ENCODE results near the gene NOL12.
A peak's percentile ranks its signal among the peaks of the same experiment; 100 is the strongest.

Gene NOL12, protein sequence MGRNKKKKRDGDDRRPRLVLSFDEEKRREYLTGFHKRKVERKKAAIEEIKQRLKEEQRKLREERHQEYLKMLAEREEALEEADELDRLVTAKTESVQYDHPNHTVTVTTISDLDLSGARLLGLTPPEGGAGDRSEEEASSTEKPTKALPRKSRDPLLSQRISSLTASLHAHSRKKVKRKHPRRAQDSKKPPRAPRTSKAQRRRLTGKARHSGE

DNA sequence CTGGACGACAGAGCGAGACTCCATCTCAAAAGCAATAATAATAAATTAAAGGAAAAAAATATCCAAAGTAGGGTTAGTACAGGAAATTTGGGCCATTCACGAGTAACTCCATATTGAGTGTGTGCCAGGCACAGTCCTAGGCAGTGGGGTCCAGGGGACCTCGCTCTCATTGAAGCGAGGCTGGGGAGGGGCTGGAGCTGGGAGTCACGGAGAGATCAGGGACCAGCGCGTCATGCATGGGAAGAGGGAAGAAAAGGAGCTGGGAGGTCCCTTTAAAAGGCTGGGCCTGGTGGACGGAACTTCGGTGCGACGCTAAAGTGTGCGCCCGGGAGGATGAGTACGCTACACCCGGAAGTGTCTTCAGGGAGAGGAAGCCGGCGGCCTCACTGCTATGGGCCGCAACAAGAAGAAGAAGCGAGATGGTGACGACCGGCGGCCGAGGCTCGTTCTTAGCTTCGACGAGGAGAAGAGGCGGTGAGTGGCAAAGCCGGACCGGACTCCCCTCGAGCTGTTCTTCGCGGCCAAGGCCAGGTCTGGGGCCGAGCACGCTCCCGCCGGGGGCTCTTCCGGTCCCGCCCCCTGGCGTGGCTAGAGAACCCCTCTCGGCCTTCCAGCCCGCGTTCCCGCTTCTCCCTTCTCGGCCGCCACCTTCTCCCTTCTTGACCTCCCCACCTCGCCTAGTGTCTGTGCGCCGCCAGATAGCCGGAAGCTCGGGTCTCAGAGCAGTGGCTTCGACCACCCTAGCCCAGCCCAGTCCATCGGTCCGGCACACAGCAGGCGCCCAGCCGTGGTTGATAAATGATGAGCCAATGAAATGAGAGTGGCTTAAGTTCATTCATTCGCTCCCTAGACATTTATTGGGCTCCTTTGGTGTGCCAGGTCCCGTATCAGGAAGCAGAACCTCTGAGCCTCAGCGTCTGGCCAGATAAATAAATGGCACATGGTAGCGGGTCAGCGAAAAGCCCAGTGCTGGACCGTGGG, at the start of gene NOL12:
NOL12 (plus strand) TSS at position 342 of the 981 bp plus-strand sequence; CDS start at position 392, 50 bp downstream.
- peak; percentile 57 for DNase-seq (ENCODE audit: insufficient read length, low spot score)
- FAIRE-seq: no peak
- no peak; the same call in 1 of the 2 replicates for TF ChIP-seq POLR2A (IDR thresholded peaks at IDR 0.05; ENCODE audit: low read depth, low read length)

DNA sequence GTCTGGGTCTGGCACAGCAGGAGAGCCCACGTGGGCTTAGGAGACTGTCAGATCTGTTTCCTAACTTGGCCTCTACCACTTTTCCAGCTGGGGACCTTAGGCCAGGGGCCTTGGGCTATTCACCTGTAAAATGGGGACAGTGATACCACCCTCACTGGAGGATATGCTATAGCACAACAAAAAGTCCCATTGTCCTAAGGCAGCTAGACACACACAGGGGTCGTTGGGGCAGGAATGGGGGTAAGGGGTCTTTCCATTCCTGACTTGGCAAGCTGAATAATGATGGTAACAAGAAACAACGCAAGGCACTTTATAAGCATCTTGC, 49.2 kb upstream of the NOL12 start:
- DNase-seq (ENCODE audit: insufficient read length, low spot score): no peak
- no peak for TF ChIP-seq POLR2A (IDR thresholded peaks at IDR 0.05; ENCODE audit: low read depth, low read length)
- no peak for FAIRE-seq

DNA sequence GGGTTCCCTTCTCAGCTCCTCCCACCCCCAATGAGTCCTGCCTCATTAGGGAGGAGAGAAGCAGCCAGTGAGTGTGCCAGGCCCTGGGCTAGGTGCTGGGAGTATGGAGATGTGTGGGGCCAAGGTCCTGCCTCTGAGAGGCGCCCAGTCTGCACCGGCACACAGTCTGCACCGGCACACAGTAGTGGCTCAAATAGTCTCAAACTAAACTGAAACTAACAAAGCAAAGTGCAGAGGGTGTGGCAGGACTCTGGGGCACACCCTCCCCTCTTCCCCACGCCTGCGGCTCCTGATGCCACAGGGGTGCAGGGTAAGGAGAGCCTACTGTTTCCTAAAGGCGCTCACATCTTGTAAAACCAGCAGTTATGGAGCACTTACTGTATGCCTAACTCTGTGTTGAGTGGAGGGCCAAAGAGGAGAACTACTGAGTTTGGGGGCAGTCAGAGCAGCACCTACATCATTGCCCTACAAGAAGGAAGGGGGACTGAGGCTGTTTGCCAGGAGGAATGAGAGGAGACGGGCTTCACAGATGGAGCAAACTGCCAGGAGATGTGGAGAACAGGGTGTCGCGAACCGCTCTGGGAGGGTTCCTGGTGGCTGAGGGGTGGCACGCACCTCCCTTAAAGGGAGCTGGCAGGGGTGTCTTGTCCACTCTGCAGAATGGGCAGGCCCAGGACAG, 47.6 kb upstream of the NOL12 start:
- no peak for DNase-seq (ENCODE audit: insufficient read length, low spot score)
- no peak for FAIRE-seq
- no peak for TF ChIP-seq POLR2A (IDR thresholded peaks at IDR 0.05; ENCODE audit: low read depth, low read length)

DNA sequence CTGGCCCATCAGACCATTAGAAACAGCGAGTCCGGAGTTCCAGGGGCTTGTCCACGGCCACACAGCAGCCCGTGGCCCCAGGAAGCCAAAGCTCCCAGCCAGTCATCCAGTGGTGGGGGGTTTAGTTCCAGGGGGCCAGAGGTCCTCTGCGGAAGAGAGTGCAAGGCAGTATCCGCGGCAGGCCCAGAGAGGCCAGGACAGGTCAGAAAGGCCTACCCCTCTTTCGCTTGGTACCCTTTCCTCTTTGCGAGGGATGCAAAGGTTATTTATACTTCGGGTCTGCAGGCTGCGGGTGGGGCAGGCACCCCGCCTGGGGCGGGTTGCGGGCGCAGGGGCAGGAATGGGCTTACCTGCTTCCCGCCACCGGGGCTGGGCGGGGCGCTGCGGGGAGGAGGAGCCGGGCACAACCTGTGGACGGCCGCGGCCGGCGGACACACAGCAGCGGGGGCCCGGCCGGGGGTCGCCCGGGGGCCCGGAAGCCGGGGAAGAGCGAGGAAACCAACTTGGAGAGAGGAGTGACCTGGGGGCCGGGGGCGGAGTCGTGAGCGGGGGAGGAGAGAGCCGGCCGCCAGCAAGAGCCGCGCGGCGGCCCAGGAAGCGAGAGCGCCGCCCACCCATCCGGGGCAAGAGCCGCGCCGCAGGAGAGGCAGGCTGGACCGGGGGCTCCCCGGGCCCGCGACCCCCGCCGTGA, 46.9 kb upstream of the NOL12 start, which contains the start of gene SH3BP1:
SH3BP1 (plus strand) TSS at position 600 of the 691 bp plus-strand sequence. CDS start 119 bp downstream, outside the sequence.
- DNase-seq (ENCODE audit: insufficient read length, low spot score): no peak
- no peak for FAIRE-seq

DNA sequence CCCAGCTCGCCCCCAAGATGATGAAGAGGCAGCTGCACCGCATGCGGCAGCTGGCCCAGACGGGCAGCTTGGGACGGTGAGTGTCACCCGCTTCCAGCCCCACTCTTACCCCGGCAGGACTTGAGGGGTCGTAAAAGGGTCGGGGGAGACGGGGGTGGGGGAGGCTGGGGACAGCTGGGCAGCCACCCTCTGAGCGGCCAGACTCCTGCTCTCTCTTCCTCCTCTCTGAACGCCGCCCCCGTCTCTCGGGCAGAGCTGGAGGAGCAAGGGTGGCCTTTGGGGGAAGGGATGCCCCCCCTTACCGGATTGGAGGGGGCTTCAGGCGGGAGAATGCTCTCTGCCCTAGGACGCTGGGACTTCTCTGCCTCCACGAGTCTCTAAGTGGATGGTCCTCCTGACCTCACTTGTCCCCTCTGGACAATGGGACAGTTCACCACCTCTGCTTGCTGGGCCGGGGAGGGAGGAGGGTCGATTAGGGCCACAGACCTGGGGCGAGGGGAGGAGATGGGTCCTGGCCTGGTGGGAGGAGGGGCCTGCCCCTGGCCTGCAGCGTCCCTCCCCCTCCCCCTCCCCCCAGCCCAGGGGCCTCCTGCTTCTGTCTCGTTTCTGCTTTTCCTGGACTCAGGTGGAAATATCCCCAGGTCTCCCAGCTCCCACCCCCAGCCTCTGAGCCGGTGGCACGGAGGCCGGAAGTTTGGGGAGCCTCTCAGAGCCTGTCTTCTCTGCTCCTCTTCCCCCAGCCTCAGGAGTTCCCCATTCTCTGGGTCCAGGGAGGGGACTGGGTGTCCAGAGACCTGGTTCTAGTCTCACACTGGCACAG, 46.2 kb upstream of the NOL12 start:
- TF ChIP-seq POLR2A (IDR thresholded peaks at IDR 0.05; ENCODE audit: low read depth, low read length): no peak
- FAIRE-seq (no peak), DNase-seq (ENCODE audit: insufficient read length, low spot score) (no peak)

More for the DNA sequence above, 46.9 kb upstream of the NOL12 start, which contains the start of gene SH3BP1:
- TF ChIP-seq POLR2A (IDR thresholded peaks at IDR 0.05; ENCODE audit: low read depth, low read length): no peak

DNA sequence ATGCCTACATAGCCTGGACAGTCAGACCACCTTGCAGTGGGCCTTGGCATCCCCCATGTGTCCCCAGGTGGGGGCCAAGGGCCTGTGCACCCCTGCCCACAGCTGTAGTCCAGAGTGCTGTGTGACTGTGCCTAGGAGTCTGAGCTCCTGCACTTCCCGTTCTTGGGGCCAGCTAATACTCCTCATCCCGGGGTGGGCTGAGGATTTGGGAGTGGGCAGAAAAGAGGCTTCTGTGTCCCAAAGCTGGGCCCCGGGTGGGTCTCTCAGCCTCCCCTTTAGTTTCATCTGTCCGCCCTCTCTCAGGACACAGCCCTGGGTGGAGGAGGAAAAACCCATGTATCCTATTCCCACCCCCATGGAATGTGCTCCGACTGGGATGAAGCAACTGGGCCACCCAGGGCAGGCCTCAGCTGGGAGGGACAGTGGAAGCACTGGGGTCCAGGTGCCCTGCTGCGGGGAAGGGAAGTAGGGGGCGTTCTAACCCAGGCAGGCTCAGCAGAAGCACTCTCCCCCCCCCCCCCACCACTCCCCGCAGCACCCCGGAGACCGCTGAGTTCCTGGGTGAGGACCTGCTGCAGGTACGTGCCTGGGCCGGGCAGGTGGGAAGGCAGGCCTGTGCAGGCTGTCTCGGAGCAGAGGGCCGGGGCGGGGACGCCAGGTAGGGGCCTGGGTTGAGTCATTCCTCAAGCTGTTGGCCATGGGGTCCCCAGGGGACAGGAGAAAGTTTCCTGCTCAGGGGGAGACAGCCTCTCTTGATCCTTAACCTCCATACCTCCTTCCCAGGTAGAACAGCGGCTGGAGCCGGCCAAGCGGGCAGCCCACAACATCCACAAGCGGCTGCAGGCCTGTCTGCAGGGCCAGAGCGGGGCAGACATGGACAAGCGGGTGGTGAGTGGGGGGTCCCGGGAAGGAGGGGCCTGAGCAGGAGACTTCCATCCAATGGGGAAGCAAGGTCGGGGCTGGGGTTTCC, 45.3 kb upstream of the NOL12 start:
- DNase-seq (ENCODE audit: insufficient read length, low spot score) (no peak), FAIRE-seq (no peak)
- TF ChIP-seq POLR2A (IDR thresholded peaks at IDR 0.05; ENCODE audit: low read depth, low read length): no peak

DNA sequence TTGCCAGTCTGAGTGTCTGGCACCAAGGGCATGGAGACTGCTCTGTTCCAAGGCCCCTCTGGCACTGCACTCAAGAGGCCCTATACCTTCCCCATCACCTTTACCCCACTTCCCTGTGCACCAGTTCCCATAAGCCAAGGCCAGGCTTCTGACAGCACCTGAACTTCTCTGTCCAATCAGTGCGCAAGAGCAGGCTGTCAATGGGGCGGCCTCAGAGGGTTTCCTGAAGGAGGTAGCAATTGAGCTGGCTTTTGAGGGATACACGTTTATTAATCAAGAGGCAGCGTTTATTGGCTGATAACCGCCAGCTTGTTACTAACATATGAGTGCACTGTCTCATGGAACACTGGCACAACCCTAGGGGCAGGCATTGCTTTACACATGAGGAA, 44.6 kb upstream of the NOL12 start:
- TF ChIP-seq POLR2A (IDR thresholded peaks at IDR 0.05; ENCODE audit: low read depth, low read length): no peak
- FAIRE-seq (no peak), DNase-seq (ENCODE audit: insufficient read length, low spot score) (no peak)

DNA sequence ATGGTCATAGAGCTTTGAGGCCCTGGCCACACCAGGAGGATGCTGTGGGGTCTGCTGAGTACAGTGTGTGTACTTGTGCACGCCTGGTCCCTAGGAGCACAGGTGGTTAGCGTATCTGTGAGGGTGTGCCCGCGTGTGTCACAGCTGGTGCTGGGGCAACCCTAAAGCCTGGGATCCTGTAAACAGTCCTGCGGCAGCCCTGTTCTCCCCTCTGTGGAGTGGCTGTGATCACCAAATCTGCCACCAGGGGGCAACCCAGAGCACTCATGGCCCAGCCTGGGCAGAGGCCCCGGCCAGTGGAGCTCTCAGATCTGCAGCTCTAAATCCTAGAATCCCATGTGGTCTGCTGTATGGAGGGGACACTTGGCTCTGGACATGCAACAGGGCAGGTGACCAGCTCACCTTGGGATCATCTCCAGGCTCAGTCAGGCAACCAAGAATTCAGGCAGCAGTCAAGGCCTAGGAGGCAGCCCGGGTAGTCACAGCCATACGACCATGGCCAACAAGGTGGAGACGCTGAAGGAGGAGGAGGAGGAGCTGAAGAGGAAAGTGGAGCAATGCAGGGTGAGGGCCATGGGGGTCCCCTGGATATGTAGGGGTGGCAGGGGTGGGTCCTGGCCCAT, 42.8 kb upstream of the NOL12 start:
- DNase-seq (ENCODE audit: insufficient read length, low spot score) (peak; percentile 75), FAIRE-seq (no peak)
- no peak for TF ChIP-seq POLR2A (IDR thresholded peaks at IDR 0.05; ENCODE audit: low read depth, low read length)

DNA sequence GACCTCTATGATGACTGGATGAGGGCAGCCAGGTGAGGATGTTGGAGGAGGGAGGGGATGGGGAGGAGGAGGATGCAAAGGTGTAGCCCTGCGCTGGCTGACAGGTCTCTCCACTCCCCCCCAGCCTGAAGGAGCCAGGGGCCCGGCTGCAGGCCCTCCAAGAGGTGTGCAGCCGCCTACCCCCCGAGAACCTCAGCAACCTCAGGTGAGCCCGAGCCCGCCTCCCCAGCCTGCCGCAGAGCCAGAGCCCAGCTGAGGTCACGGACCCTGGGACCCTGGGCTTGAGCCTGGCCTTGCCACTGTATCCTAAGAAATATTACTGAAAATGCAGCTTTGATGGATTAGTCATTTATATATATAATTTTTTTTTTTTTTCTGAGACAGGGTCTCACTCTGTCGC, 38.8 kb upstream of the NOL12 start:
- DNase-seq (ENCODE audit: insufficient read length, low spot score): no peak
- TF ChIP-seq POLR2A (IDR thresholded peaks at IDR 0.05; ENCODE audit: low read depth, low read length): no peak
- no peak for FAIRE-seq

DNA sequence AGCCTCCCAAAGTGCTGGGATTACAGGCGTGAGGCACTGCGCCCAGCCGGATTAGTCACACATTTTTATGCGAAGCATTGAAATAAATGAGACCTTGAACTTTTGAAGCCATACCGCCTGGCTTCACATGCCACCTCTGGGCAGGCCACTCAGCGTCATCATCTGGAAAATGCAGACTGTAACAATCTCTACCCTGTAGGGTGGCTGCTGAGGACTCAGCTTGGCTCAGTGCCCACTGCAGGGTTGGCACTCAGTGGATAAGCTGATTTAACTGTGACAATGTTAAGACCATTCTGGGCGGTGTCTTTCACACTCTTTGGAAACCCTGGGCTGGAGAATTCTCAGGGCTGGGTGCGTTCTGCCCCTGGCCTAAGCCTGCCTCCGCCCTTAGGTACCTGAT, 38.2 kb upstream of the NOL12 start:
- no peak for TF ChIP-seq POLR2A (IDR thresholded peaks at IDR 0.05; ENCODE audit: low read depth, low read length)
- FAIRE-seq: no peak
- peak; percentile 79 for DNase-seq (ENCODE audit: insufficient read length, low spot score)

DNA sequence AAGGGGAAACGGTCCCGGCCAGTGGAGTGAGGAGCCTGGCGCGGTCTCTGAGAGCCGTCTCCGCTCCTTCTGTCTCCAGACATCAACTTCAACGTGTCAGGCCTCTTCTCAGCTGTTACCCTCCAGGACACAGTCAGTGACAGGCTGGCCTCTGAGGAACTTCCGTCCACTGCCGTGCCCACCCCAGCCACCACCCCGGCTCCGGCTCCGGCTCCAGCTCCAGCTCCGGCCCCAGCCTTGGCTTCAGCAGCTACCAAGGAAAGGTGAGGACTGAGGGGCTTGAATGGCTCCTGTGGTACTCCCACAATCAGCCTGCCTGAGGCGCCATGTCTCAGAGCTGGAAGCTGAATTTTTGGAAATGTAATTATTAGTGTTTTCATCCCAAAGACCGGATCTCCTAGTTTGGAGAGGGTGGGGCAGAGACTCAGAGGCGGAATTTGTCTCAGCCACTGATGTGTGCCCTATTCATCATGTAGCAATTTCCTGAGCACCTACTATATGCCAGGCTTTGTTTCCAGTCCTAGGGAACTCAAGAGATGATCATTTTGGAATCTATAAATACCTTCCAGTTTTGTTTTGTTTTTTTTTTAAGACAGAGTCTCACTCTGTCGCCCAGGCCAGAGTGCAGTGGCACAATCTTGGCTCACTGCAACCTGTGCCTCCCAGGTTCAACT, 35.5 kb upstream of the NOL12 start:
- DNase-seq (ENCODE audit: insufficient read length, low spot score): no peak
- no peak for TF ChIP-seq POLR2A (IDR thresholded peaks at IDR 0.05; ENCODE audit: low read depth, low read length)
- FAIRE-seq: no peak
